Hepatocyte (in vitro differentiated cells): ENCODE data around the gene CALB2.

ENCODE experiments used
- EZH2 ChIP-seq: fragments of 200-600 bp; sonication (generic); IDR thresholded peaks from 2 replicates; pipeline ENCODE4 v1.6.1; 2016; ENCODE audit warnings: antibody characterized with exemption, mild to moderate bottlenecking, borderline replicate concordance
- TF ChIP-seq, protein P1 (sequence below): fragments of 200-600 bp; sonication (generic); IDR thresholded peaks from 2 replicates; pipeline ENCODE4 v1.5.1; 2016; ENCODE audit warnings: antibody characterized with exemption, mild to moderate bottlenecking; ENCODE audit not compliant: poor library complexity

DNA sequence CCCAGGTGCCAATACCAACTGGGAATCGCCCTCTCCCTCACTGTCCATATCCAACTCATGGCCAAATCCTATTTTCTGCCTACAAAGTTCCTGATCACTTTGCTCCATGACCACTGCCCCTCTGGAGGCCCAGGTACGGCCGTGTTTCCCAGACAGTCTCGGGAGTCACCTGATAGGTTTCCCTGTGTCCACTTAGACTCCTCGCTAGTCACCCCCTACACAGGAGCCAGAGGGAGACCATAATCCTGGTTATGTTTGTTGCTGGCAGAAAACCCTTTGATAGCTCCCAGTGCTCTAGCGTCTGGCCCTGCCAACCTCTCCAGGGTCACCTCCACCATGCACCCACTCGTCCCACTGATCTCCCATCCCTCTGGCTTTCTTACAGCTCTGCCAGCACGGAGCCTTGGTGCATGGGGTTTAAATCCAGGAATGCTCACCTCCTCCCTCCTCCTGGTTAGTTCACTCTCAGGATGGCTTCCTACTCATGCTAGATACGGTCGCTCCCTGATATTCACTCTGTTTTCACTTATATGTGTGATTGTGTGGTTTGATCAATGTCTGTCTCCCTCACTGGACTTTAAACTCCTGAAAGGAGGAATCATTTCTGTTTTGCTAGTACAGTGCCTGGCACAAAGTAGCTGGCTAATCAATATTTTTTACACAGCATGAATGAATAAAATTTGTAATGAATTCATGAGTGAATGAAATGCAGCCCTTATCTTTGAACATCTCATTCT lies 7.5 kb upstream of the CALB2 start:
- TF ChIP-seq, protein P1, sequence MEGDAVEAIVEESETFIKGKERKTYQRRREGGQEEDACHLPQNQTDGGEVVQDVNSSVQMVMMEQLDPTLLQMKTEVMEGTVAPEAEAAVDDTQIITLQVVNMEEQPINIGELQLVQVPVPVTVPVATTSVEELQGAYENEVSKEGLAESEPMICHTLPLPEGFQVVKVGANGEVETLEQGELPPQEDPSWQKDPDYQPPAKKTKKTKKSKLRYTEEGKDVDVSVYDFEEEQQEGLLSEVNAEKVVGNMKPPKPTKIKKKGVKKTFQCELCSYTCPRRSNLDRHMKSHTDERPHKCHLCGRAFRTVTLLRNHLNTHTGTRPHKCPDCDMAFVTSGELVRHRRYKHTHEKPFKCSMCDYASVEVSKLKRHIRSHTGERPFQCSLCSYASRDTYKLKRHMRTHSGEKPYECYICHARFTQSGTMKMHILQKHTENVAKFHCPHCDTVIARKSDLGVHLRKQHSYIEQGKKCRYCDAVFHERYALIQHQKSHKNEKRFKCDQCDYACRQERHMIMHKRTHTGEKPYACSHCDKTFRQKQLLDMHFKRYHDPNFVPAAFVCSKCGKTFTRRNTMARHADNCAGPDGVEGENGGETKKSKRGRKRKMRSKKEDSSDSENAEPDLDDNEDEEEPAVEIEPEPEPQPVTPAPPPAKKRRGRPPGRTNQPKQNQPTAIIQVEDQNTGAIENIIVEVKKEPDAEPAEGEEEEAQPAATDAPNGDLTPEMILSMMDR, result no peak
- TF ChIP-seq EZH2, result no peak
